ENCODE data around the gene RPH3AL. TPM values are rescaled to one million over a fixed set of nuclear protein-coding genes. Genes with fewer than 3 reads are reported as not detected.

Gene RPH3AL
- total and polyA plus RNA-seq, 2 donors from 2014 or later = 18.1 to 55.9 TPM

GRCh38 chr17:350706-351448 lies 1.7 kb downstream of the RPH3AL start:
- DNase-seq (peak in 2 of 5 donors; percentile 76 to 93), FAIRE-seq (peak; percentile 72)
- no peaks in the 10 kb centered on the region for H3K9me3 ChIP-seq (ENCODE audit: control insufficient read depth in 2 of 3, insufficient read depth in 1 of 3, low read length in 3 of 3)
- peak overlapping the region; percentile 96 to 97 for H3K27ac ChIP-seq (ENCODE audit: low read depth in 2 of 2, low read length in 2 of 2)
- intact Hi-C loops (cut with DNase I) = no loop called here
- no peaks in the 10 kb centered on the region for H3K27me3 ChIP-seq (ENCODE audit: control insufficient read depth, insufficient read depth, low read length)
- no peaks in the 10 kb centered on the region for H3K36me3 ChIP-seq (ENCODE audit: control insufficient read depth in 2 of 3, insufficient read depth in 3 of 3, low read length in 3 of 3)
- H3K9ac ChIP-seq (ENCODE audit: low read length in 3 of 3) = peak overlapping the region in 1 of 3 donors; percentile 84
- H3K4me1 ChIP-seq (ENCODE audit: control insufficient read depth in 2 of 3, insufficient read depth in 2 of 3, low read depth in 1 of 3, low read length in 3 of 3) = peaks cover 13 to 69% (median 61%) of the 10 kb centered on the region in 3 donors
- no peak overlapping the region for H3K4me3 ChIP-seq (ENCODE audit: low read length in 3 of 3)
- no peak for TF ChIP-seq CTCF (IDR thresholded peaks at IDR 0.05; ENCODE audit: borderline replicate concordance, extremely low read depth, insufficient read depth)

GRCh38 chr17:349666-350065 lies 2.9 kb downstream of the RPH3AL start:
- Histone ChIP-seq H3K36me3 (ENCODE audit: control insufficient read depth in 2 of 3, insufficient read depth in 3 of 3, low read length in 3 of 3) (no peaks in the 10 kb centered on the region), H3K27ac (ENCODE audit: low read depth in 2 of 2, low read length in 2 of 2) (peak overlapping the region; percentile 96 to 97), H3K4me1 (ENCODE audit: control insufficient read depth in 2 of 3, insufficient read depth in 2 of 3, low read depth in 1 of 3, low read length in 3 of 3) (peaks cover 13 to 62% (median 58%) of the 10 kb centered on the region in 3 donors), H3K9ac (ENCODE audit: low read length in 3 of 3) (peak overlapping the region in 2 of 3 donors; percentile 34 to 48), H3K9me3 (ENCODE audit: control insufficient read depth in 2 of 3, insufficient read depth in 1 of 3, low read length in 3 of 3) (no peaks in the 10 kb centered on the region), H3K27me3 (ENCODE audit: control insufficient read depth, insufficient read depth, low read length) (no peaks in the 10 kb centered on the region), H3K4me3 (ENCODE audit: low read length in 3 of 3) (no peak overlapping the region)
- DNase-seq (peak in 1 of 5 donors; percentile 13), FAIRE-seq (no peak)
- intact Hi-C loops (cut with DNase I) = no loop called here
- no peak for TF ChIP-seq CTCF (IDR thresholded peaks at IDR 0.05; ENCODE audit: borderline replicate concordance, extremely low read depth, insufficient read depth)

GRCh38 chr17:348692-349425 lies 3.7 kb downstream of the RPH3AL start:
- H3K4me1 ChIP-seq (ENCODE audit: control insufficient read depth in 2 of 3, insufficient read depth in 2 of 3, low read depth in 1 of 3, low read length in 3 of 3) = peaks cover 13 to 57% (median 53%) of the 10 kb centered on the region in 3 donors
- TF ChIP-seq CTCF (IDR thresholded peaks at IDR 0.05; ENCODE audit: borderline replicate concordance, extremely low read depth, insufficient read depth) = no peak
- peak in 1 of 5 donors; percentile 81 for DNase-seq
- FAIRE-seq = no peak
- intact Hi-C loops (cut with DNase I) = no loop called here
- H3K36me3 ChIP-seq (ENCODE audit: control insufficient read depth in 2 of 3, insufficient read depth in 3 of 3, low read length in 3 of 3) = no peaks in the 10 kb centered on the region
- no peak overlapping the region for H3K4me3 ChIP-seq (ENCODE audit: low read length in 3 of 3)
- H3K27ac ChIP-seq (ENCODE audit: low read depth in 2 of 2, low read length in 2 of 2) = peak overlapping the region; percentile 78 to 96
- no peak overlapping the region for H3K9ac ChIP-seq (ENCODE audit: low read length in 3 of 3)
- peaks cover 0 to 3% (median 0%) of the 10 kb centered on the region in 3 donors for H3K9me3 ChIP-seq (ENCODE audit: control insufficient read depth in 2 of 3, insufficient read depth in 1 of 3, low read length in 3 of 3)
- H3K27me3 ChIP-seq (ENCODE audit: control insufficient read depth, insufficient read depth, low read length) = no peaks in the 10 kb centered on the region
